Astrocyte (in vitro differentiated cells and primary cell): ENCODE data around the gene HES6.

ENCODE experiments used
- EZH2 ChIP-seq: IDR thresholded peaks from 2 replicates; pipeline ENCODE4 v1.6.1; 2012; ENCODE audit warnings: mild to moderate bottlenecking, low read length, inconsistent platforms; ENCODE audit not compliant: insufficient read depth
- TF ChIP-seq, protein P1 (sequence below): IDR thresholded peaks from 2 replicates; pipeline ENCODE4 v1.5.1; 2011; ENCODE audit warnings: low read depth, mild to moderate bottlenecking, inconsistent platforms, low read length, moderate library complexity; ENCODE audit not compliant: insufficient read depth

DNA sequence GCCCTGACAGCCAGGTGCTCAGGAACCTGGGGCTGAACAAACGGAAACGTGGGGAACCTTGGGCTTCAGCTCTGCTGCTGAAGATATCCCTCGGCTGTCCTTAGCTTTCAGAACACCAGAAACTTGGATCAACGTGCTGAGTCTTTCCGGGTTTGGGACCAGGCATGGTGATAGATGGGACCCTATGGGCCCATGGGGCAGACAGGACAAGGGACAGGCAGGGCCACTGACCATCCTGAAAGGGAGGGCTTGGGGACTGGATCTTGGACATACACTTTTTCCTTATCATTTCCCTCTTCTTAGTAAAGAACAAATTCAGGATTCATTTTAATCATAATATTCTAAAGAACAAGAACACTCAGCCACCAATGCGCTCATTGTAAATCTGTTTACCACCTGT is 16.3 kb upstream of the HES6 start:
- TF ChIP-seq, protein P1, sequence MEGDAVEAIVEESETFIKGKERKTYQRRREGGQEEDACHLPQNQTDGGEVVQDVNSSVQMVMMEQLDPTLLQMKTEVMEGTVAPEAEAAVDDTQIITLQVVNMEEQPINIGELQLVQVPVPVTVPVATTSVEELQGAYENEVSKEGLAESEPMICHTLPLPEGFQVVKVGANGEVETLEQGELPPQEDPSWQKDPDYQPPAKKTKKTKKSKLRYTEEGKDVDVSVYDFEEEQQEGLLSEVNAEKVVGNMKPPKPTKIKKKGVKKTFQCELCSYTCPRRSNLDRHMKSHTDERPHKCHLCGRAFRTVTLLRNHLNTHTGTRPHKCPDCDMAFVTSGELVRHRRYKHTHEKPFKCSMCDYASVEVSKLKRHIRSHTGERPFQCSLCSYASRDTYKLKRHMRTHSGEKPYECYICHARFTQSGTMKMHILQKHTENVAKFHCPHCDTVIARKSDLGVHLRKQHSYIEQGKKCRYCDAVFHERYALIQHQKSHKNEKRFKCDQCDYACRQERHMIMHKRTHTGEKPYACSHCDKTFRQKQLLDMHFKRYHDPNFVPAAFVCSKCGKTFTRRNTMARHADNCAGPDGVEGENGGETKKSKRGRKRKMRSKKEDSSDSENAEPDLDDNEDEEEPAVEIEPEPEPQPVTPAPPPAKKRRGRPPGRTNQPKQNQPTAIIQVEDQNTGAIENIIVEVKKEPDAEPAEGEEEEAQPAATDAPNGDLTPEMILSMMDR = no peak
- TF ChIP-seq EZH2 = no peak
